Skin epidermis (tissue), 12 donors: ENCODE data around the gene ANTXR1.

Source experiments
- H3K27ac ChIP-seq, 21 experiments: fragments of 200-600 bp; sonication (generic) in 11 of 21; one replicate each; pipeline ENCODE4 v1.5.0; 2020; ENCODE audit warnings: mild to moderate bottlenecking in 3 of 21, inconsistent platforms in 2 of 21, moderate library complexity in 2 of 21
- H3K4me3 ChIP-seq, 7 experiments: fragments of 200-600 bp; sonication (generic) in 2 of 7; one replicate each; pipeline ENCODE4 v1.5.0; 2020; ENCODE audit warnings: inconsistent platforms in 2 of 7, mild to moderate bottlenecking in 2 of 7, moderate library complexity in 1 of 7

Gene ANTXR1

DNA sequence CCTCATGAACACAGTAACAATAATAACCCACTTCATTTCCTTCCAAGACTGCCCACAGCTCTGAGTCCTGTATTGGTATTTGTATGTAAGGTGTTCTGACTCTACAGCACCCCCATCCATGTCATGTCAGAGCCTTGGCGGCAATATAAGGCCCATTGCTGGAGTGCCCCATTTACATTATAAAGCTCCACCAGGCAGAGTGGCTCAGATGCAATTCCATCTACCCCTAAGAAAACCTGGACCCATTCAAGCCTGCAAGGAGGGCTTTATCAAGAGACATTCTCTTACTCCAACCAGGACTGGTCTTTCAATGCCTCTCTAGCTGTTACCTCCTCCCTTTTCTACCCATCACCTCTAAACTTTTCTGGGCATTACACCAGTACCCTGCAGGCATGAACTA is 101.6 kb downstream of the ANTXR1 start:
- Histone ChIP-seq H3K4me3 (no peak overlapping the region), H3K27ac (no peak overlapping the region)

DNA sequence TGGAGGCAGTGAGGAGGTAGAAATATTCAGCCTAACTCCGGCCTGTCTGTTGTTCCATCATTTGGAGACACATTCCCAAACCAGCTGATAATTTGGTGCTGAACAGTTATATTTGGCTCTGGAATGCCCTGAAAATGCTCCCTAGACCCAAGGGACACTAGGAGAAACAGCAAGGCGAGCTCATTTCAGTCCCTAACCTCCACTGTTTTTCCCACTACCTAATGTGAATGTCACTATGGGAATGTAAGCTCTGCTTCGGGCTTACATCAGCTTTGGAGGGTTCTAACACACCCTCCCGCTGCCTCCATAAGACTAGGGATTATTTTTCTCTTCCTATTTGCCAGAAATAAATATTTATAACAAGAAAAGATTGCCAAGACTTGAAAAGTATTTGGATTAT is 103.5 kb downstream of the ANTXR1 start:
- H3K27ac ChIP-seq, result peak overlapping the region in 3 of 21 experiments; percentile 2 to 17 (median 5)

DNA sequence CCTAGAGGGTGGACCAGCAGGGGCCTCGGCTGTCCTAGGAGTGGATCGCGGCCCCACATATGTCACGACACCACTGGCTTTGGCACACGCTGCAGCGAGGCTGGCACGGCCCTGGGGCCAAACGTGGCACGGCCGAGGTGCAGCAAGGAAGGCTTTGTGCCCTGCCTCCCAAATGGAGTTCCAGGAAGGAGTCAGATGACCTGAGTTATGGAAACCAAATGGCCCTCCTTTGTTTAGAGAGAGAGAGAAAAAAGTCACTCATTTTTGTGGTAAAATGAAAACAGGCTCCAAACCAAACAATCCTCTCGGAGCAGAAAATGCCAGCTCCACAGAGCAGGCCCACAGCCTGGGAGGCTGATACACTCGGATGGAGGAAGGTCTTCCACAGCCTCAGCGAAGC is 105.6 kb downstream of the ANTXR1 start:
- H3K27ac ChIP-seq, result peak overlapping the region in 19 of 21 experiments; percentile 0 to 74 (median 37)
- no peak overlapping the region for H3K4me3 ChIP-seq

More for the DNA sequence above, 103.5 kb downstream of the ANTXR1 start:
- H3K4me3 ChIP-seq, result no peak overlapping the region

DNA sequence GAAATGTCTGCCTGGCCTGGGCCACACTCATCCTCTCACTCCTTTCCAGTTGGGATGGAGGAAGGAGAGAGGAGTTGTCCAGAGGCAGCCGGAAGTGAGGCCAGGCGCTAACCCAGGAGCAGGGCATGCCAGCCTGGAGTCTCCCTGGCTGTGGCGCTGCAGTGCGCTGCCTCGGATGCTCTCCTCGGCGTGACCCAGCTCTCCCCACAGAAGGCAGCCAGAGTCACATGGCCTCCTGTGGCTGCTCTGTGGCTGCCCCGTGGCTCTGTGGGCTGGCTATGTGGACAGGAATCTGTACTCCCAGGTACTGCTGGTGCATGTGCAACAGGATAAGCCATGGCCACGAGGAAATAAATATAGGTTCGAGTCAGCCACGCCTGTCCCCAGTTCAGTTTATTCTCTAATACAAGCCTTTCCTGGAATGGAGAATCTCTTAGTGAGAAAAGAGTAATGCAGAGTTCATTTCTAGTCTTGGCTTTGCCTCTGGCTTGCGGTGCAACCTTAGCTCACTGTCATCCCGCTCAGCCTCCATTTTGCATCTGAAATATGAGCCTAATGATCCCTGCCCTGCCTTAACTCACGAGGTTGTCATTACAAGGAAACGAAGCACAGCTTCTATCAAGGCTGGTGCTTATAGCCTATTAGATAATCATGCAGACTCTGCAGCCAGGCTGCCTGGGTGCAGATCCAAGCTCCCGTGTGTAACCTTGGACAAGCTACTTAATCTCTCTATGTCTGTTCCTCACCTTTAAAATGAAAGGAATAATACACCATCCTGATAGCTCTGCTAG is 106.3 kb downstream of the ANTXR1 start:
- H3K27ac ChIP-seq, result peak overlapping the region in 19 of 21 experiments; percentile 11 to 71 (median 49)
- no peak overlapping the region for H3K4me3 ChIP-seq

DNA sequence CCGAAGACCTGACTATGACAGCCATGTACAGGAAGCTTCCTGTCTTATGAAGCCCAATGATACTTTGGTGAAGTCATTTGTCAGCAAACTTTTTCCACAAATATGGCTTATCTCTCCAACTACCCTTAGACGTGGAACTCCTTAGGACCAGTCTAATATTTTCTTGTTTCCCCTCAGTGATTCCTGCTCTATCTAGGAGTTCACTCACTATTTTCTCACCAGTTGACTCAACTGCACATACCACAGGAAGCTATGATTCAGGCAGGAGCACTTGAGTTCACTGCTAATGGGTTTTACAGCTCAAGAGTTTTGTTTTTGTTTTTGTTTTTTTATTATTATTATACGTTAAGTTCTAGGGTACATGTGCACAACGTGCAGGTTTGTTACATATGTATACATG is 109.3 kb downstream of the ANTXR1 start:
- no peak overlapping the region for H3K4me3 ChIP-seq
- H3K27ac ChIP-seq, result no peak overlapping the region

DNA sequence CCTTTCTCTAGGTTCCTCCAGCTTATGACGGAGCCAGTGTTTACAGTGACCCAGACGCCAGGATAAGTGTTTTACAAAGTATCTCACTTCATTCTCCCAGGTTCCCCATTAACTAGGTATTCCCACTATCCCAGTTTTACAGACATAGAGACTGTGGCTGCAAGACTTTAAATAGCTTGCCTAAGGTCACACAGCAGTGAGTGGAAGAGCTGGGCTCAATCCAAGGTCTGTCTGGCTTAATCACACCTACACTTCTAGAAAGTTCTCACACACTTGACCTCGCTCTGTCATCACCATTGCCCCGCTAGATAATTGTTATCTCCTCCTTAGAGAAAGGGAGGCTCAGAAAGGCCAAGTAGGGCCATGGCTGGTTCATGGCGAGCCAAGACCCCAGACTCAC is 110.2 kb downstream of the ANTXR1 start:
- Histone ChIP-seq H3K4me3 (no peak overlapping the region), H3K27ac (no peak overlapping the region)

DNA sequence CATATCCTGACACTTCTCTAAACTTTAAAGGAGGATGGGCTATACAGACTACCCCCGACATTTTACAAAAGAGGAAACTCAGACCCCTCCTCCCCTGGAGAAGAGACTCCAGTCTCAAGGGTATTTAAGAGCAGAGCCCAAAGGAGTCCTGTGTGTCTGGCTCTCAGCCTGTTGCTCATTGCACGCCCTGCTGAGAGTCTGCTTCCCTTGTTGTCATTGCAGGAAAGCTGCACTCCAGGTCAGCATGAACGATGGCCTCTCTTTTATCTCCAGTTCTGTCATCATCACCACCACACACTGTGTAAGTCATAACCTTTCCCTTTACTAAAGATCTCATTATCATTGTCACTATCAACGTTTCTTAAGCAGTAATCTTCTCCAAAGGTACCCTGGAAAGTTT is 111.4 kb downstream of the ANTXR1 start:
- Histone ChIP-seq H3K4me3 (no peak overlapping the region), H3K27ac (no peak overlapping the region)

DNA sequence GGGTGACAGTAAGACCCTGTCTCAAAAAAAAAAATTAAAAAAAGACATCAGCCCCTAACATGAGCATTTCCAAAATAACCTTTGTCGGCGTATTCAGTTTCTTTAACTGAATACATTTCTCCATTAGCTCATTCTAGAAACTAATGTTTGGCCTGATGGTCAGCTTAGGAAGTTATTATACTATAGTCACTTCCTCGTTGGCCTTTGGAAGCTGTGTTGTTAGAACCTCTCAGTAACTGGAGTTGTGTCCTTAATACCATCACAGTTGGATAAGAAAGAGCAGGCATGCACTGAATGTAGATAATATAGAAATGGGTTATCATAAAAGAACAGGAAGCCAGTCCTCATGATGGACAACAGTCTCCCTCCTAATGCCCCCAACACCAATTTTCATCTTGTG is 112.8 kb downstream of the ANTXR1 start:
- Histone ChIP-seq H3K4me3 (no peak overlapping the region), H3K27ac (no peak overlapping the region)

DNA sequence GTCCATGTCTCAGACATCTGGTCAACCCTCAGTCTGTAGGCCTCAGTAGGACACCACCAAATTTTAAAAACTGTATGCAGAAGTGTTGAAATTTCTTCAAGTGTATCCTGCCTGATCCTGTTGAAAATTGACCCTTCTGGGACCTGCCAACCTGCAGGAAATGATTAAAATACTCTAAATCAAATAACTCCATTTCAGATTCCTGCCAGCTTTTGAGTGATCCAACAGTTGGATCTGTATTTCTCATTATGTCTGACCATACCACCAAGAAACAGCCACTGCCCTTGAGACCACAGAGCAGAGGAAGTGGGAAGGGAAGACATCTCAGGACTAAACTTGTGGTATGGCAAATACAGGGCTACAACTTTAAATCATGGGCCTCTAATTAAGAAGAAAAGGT is 113.4 kb downstream of the ANTXR1 start:
- H3K27ac ChIP-seq, result no peak overlapping the region
- H3K4me3 ChIP-seq, result no peak overlapping the region

DNA sequence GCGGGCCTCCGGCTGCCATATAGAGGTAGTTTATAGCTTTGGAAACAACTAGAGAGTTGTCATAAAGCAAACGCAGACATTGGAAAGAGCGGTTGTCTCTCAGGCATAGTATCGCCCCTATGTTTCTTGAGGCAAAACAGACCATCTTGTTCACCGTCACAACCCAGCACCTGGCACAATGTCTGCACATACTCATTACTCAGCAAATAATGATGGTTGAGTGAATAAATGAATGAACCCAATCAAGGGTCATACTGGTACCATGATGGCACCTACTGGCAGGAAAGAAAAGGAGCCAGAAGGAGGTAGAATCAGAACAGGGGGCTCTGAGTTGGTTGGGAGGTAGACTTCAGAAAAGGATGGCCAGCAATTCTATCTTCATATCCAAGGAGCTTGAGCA is 118.5 kb downstream of the ANTXR1 start:
- Histone ChIP-seq H3K4me3 (no peak overlapping the region), H3K27ac (no peak overlapping the region)

DNA sequence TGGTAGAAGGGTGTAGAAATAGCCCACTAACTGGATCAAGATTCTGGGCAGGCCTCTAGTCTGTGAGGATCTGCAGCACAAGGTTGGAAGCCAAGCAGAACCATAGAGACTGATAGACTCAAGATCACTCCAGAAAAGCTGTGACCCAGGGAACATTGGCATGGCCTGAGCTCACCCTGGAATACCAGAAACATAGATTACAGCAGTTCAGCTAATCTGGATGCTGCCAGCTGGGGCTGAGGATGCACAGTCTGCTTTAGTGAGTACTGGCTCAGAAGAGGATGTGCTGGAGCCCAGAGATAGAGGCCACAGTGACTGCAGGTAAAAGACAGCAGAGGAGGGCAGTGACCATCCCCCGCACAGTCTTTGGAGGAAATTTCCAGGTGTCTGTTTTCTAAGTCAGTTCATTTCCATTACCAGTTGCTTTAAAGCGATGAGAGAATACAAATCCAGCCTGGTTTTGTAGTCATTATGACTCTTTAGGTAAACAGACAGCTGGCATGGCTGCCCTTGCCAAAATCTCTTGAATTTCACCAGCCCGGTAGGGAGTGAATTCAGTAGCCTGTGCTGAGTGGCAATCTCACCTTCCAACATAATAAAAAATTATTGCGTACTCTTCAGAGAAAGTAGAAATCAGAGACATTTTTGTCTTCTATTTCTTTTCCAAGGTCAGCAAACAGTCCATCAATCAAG is 119.2 kb downstream of the ANTXR1 start:
- H3K4me3 ChIP-seq, result no peak overlapping the region
- H3K27ac ChIP-seq, result no peak overlapping the region

DNA sequence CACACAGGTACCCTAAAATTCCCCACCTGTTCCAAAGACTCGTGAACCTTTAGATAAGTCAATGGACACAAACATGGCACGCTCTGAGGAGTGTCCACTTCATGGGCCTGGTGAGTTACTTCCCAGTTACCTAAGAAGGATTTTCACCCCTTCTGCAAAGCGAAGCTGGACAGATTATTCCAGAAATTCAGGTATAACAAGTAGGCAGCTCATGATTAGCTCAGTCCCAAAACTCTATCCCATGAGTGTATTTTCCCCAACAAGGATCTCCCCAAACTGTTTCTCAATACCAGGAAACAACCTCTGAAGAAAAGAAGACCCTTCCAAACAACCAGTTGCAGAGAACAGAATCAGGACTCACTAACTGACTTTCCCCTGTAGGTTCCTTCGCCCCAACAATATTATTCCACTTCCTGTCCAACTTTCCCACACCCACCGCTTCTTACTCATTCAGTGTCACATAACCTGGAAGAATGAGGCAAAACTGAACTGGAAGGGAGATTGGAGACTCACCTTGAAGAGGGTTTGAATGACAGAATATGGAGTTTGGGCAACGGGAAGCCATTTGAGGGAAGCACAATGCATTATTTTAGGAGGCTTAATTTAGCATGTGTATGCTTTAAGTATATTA is 120.1 kb downstream of the ANTXR1 start:
- H3K27ac ChIP-seq, result no peak overlapping the region
- no peak overlapping the region for H3K4me3 ChIP-seq

DNA sequence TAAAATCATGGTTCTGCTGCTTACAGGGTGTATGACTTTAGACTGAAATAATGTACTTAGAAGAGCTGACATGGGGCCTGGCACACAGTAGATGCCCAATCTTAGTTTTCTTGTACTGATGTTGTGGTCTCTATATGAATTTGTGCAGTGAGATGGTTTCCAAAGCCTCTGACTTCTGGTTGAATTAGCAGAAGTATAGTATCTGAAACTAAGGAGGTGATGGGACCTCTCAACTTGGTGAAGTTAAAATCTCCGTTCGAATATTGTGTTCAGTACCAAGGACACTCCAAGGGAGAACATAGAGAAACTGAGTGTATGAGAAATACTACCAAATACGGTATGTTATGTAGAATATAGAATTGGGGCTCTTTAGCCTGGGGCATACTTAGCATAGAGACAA is 120.9 kb downstream of the ANTXR1 start:
- no peak overlapping the region for H3K4me3 ChIP-seq
- H3K27ac ChIP-seq, result no peak overlapping the region

DNA sequence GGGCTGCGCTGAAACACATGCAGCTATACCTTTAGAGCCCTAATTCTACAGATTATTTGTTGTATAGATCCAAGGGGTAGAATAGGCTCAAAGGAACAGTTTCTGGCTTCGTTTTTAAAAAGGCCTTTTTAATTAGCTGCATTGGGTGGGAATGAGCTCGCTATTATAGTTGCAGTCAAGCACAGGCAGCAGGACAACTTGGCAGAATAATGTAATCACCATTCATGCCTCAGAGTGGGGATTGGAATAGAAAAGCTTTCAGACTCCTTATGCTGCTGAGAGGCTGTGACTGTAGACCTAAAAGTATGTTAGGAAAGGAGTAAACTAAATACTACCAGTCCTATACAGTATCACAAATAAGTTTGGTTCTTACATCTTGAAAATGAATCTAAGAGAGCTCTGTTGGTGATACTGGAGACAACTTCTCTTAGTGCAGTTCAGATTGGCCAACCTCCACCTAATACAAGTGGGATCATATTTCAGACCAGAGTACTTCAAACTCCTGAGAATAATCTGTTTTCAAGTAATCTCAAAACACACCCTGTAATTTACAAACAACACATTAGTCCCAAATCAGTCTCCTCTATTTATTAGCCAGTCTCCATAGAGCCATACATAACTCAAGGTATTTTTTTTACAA is 121.4 kb downstream of the ANTXR1 start:
- Histone ChIP-seq H3K4me3 (no peak overlapping the region), H3K27ac (no peak overlapping the region)

DNA sequence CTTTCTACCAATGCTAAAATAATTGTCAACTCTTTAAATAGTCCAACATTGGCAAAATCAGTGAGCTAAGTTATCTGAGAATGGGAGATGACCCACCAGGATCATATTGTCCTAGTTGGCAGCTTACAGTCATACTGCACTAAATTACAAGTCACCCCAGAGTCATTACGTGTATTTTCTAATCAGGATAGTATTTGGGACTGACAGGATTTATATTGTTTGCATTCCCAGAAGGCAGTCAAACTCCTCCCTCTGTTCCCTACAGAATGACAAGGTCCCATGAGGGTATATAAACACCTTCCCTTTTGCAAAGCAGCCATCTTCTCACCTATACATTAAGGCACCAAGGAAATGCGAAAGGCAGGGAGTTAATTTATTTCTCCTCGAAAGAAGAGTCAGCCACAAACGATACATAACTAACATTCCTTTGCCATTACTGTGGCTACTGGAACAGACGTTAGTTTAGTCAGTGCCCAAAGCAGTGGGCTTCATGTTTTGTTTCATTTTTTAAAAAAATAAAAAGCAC is 125.3 kb downstream of the ANTXR1 start:
- Histone ChIP-seq H3K27ac (peak overlapping the region in 9 of 21 experiments; percentile 2 to 55 (median 21)), H3K4me3 (no peak overlapping the region)

DNA sequence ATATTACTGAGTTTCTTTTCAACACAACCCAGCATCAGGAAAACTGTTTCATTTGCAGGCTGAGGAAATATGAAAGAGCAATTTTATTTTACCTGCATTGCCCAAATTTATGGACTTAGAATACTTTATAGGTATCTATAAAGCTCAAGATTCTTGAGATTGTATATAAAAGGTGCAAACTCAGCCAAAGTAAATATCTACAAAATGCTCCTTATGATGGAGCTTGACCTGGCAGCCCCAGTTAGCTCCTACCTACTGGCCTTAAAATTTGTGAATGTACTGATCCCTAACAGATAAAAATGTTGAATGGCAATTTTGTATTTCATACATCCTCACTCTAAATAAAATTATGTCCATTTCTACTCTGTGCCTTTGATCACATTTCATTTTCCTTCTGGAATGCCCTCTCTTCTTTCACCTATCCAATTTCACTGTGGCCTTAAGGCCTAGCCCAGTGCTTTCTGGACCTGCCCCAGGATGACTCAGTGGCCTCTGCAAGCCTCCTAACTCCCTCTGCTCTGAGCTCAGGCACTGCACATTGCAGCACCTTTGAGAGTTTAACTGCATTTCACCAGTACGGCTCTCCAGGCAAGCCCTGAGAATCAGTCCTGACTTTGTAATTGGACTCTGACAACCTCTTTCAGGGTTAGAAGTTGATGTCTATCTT is 125.9 kb downstream of the ANTXR1 start:
- Histone ChIP-seq H3K27ac (peak overlapping the region in 9 of 21 experiments; percentile 5 to 55 (median 21)), H3K4me3 (no peak overlapping the region)

DNA sequence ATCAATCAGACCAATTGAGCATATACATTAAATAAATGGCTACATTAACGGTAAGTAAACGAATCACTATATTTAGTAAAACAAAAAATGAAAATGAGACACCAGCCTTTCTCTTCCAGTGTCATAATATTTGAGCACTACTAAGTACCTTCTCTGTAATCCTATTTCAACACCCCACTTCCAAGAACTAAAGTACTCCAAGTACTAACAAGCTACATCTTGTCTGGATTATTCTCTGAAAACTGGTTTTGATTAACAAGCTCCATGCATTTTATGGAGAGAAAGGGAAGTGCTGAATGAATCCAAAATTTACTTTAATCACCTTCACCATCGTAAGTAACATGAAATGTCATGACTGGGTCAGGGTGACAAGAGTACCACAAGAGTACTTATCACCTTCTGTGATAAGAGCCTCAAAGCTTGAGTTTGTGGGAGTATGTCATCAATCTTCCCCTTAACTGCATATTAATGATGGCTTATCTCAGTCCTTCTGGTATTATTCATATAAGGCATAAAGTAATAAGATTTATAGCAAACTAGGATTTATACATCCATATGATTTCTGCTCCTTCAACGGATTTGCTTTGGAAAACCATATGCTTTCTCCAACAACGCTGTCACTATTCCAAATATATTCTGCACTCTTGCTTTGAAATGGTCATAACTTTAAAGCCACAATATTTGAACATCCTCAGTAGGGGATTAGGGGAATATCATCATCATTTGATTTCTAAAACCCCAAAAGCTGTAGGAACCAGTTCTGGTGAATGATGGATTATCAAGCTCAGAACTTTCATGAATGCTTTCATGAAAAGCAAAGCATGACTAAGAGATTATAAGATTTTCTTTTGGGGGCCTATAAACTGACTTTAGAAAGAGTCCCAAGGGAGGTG is 127.0 kb downstream of the ANTXR1 start:
- H3K27ac ChIP-seq, result peak overlapping the region in 6 of 21 experiments; percentile 11 to 55 (median 28)
- H3K4me3 ChIP-seq, result no peak overlapping the region

DNA sequence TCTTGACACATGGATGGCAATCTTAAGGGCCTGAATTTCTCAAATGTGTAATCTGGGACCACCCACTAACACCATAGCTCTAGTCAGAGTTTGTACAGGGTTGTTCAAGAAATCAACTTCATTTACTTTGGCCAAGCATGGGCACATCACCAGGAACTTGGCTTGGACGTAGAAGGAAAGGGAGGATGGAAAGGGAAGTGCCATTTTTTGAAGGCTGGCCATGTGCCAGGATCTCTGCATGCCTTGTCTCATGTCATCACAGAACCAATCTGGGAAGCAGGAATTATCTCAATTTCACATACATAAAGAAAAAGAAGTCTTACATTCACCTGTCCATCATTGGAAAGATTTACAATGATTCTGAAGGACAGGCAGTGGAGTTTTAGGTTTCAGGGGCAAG is 128.1 kb downstream of the ANTXR1 start:
- peak overlapping the region in 1 of 21 experiments; percentile 6 for H3K27ac ChIP-seq

More for the DNA sequence above, 128.1 kb downstream of the ANTXR1 start:
- H3K4me3 ChIP-seq, result no peak overlapping the region
